Measurements from ENCODE around the gene STOM. TPM values are rescaled to one million over a fixed set of nuclear protein-coding genes. Genes with fewer than 3 reads are reported as not detected.

The STOM gene
- total and polyA plus RNA-seq, 10 of the 15 experiments (the other 5 are each of a cell fraction or from before 2014, with no cell fraction given), result 6.7 to 47.4 (median 39.8) TPM

GRCh38 chr9:121340676-121341392, 29.2 kb downstream of the STOM start (continued):
- no peak for TF ChIP-seq MLLT1 (IDR thresholded peaks at IDR 0.05)
- TF ChIP-seq CREB1 (IDR thresholded peaks at IDR 0.05; ENCODE audit: low read depth), result 0 out of 2 replicates have a peak, but pooled peaks have one; percentile 28

- DNase-seq (ENCODE audit: low read depth, low spot score) (no peak), ATAC-seq (no peak; the same call in 2 of the 3 replicates), FAIRE-seq (no peak)
- TF ChIP-seq SUPT20H (IDR thresholded peaks at IDR 0.05; ENCODE audit: borderline replicate concordance, control insufficient read depth, low read depth, low read length) (no peak), SPI1 (IDR thresholded peaks at IDR 0.05; ENCODE audit: borderline replicate concordance, insufficient read depth, low read depth, low read length) (peak; percentile 16; the same call in 1 of the 2 replicates)
- POLR2A ChIA-PET, result no interaction called here
- intact Hi-C loops (cut with micrococcal nuclease; ENCODE audit: unreplicated experiment) (no loop called here), in situ Hi-C loops (cut with MboI) (no loop called here)
- Histone ChIP-seq H3K9ac (ENCODE audit: control insufficient read depth, insufficient read depth, low read length) (no peak overlapping the region), H3K27me3 (replicated peaks in 1 of 2; ENCODE audit: control insufficient read depth in 2 of 2, insufficient read depth in 2 of 2, low read length in 1 of 2) (no peaks in the 10 kb centered on the region), H3K36me3 (ENCODE audit: control insufficient read depth in 2 of 2, insufficient read depth in 2 of 2, low read length in 1 of 2) (no peaks in the 10 kb centered on the region), H3K4me3 (no peak overlapping the region), H4K20me1 (ENCODE audit: control insufficient read depth, insufficient read depth) (no peaks in the 10 kb centered on the region), H3K4me2 (ENCODE audit: control insufficient read depth, insufficient read depth) (no peak overlapping the region), H3K4me1 (ENCODE audit: control insufficient read depth, insufficient read depth, low read length) (peaks cover 3% of the 10 kb centered on the region; the same call in 1 of the 2 replicates), H2AFZ (ENCODE audit: control insufficient read depth, low read depth, low read length) (no peak overlapping the region), H3K79me2 (ENCODE audit: control insufficient read depth, insufficient read depth, low read length) (no peaks in the 10 kb centered on the region), H3K27ac (ENCODE audit: control insufficient read depth, insufficient read depth) (no peak overlapping the region), H3K9me3 (replicated peaks; ENCODE audit: control insufficient read depth, insufficient read depth, low read length) (no peaks in the 10 kb centered on the region)
- SMC1A ChIA-PET (ENCODE audit: uncharacterized antibody, unreplicated experiment), result interaction anchor here (0.9 to 4.3 kb wide), 7 partner anchors 9 to 622 kb away, joined by 3 to 14 read pairs (median 3); no protein-coding TSS in a partner anchor
- RAD21 ChIA-PET (ENCODE audit: unreplicated experiment), result interaction anchor here (1.2 to 1.4 kb wide), 2 partner anchors 9 to 39 kb away, joined by 3 read pairs; no protein-coding TSS in a partner anchor
- CTCF ChIA-PET, result interaction anchor here (0.8 to 6.1 kb wide), 10 partner anchors 9 to 60 kb away, joined by 3 to 33 read pairs (median 4); no protein-coding TSS in a partner anchor
- no TSS peak for BruUV-seq (replicated peaks)
- WGBS (ENCODE audit: insufficient coverage, insufficient replicate concordance, low lambda C conversion rate, missing lambda C conversion rate), result 93% methylated on average over 2 of the region's 2 CpGs
These were observed 30.6 kb downstream of the STOM start for GRCh38 chr9:121339437-121339836.

Data from GM12878 (cell line).